GM19035 (cell line): ENCODE data around the gene RRAD.
"Not testable (repeated sequence)": the region's sequence is repeated elsewhere in the genome, so short reads cannot be mapped to it uniquely, and the experiment has no call there.

Source experiments
- ATAC-seq: cut with Tn5 transposase; IDR thresholded peaks from one replicate; pipeline ENCODE4 v1.9.1; 2021; ENCODE audit not compliant: unreplicated experiment

Gene RRAD

DNA sequence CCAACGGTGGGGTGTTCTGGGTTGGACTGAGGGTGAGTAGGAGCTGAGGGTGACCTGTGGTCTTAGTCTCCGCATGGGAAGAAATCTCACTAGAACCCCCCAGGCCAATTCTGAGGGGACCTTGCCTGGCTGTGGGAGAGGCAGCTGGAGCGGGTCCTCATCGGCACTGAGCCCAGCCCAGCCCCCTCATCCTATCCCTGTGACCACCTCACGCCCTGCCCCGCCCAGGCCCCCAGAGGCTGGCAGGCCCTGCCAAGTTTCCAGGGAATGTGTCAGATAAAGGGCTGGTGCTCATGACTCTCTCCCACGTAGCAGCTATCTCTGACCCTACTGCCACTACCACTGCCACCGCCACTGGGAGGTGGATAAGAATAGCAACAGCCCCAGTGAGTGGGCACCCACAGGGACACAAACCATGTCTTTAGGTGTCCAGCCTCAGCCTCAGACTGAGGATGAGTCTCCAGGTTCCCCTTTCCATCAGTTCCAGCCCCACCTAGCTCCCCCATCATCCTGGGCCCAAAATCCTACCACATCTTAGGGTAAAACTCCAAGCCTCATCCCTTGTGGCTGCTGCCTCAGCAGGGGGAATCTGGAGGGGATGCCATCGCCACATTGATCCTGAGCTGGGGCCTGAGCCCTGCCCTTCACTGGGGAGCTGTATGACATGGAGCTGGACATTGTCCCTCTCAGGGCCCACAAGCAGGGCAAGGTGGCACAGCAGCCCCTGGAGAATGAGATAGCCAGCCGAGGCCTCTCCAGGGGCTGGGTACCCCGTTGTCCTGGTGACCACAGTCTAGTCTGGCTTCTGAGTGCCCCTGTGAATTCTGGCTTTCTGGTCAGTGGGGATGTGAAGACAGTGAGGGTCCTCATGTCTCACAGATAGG lies 21.5 kb downstream of the RRAD start:
- no peak for ATAC-seq

DNA sequence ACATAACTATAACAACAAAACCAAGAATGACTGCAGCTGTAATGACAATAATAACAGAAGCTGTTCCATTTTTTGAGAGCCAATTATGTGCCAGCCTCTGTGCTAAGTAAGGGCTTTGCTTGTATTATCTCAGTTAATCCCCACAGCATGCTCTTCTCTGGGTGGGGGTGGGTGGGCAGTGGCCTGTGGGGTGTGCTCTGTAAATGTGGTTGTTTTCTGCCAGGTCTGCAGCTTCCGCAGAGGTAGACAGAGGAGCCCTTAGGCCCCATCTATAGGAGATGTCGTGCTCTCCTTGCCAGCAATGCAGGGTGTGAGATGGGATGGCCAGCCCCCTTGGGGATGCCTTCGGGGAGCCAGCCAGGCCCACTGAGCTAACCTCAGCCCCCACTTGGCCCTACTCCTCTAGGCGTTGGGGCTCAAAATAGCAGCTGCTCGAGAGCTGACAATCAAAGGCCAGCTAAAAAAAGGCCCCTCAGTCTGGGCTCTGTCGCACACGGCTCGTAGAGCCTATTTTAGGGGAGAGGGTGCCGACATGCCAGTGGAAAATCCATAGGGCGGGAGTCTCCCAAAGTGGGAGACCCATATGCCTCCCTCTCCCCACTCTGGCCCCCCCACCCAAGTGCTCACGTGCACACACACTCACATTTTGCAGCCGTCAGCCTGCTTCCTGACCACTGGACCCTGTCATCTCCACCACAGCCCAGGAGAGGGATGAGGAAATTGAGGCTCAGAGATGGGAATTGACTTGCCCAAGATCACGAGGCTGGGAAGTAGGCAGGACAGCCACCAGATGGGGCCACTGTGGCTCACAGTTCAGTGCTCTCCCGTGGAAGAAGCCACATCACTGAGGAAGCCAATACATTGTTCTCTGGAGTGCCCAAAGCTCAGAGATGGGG lies 22.4 kb downstream of the RRAD start:
- no peak for ATAC-seq

DNA sequence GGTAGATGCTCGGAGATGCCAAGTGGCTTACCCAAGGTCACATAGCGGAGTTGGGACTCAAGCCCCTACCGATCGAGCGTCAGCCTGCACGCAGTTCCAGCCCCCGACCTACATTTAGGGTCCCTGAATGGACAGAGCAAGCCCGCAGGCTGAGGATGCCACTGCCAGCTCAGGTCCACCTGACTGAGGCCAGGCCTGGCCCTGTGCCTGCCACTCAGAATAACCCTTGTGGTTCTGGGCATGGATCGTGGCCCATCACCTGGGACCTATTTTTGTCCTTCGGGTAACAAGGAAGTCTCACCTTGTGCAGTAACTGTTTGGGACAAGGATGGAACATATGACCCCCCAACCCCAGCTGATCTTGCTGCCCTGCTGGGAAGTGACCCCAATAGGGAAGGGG lies 23.7 kb downstream of the RRAD start:
- ATAC-seq = no peak

DNA sequence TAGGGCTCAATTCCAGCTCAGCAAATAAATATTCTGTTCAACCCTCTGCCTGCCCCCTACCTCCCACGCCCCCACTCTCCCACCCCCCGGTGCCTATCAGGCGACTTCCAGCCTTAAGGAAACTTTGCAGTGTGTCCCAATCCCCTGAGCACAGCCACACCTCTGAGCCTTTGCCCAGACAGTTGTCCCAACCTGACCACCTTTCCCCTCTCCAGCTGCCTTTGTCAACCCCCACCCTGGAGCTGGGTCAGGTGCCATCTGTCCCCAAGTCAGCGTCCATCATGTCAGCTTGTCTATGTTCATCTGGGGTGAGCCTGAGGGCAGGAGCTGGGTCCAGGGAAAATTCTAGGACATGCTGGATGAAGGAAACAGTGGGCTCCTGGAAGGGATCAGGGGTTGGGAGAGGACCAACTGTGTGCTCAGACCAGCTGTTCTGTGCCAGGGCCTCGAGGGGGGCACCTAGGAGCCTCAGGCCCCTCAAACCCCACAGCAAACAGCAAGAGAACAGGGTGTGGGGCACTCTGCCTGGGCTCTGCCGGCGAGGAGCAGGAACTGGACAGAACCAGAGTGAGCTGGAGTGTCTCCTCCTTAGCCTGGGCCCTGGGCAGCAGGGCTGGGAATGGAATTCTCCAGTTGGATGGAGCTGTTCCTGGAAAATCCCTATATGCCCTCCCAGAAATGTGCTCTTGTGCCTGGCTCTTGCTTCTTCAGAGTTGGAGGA lies 24.5 kb downstream of the RRAD start:
- ATAC-seq = no peak

DNA sequence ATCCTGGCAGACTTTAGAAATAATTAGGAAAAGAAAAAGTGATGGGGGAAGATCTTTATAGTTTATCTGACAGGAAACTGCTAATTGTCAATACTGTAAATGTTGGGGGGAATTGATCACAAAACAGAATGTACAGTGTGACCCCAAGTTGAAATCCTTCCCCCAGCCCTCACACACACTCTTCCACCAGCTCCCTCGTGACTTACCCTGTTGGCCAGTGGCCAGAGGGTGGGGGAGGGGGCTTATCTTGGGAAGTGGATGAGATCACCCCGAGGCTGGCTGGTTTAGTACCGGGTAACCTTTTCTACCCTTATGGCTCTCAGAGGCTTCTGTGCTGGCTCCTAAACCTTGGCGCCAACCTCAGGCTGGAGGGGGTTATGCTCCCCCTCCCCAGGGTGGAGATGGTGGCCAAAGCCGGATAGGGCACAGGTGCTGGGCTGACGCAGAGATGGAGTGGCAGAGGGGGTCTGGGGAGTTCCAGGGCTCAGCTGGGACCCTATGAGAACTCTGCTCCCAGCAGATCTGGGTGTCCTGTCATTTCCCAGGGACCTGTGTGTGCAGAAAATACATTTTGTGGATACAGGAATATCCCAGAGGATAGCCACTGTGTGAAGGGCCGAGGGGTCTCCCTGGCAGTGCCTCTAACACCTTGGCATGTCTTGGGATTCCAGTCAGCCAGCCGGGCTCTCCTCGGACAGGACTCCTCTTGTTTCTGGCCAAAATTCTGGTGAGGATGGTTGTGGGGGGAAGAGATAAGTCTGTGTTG lies 25.2 kb downstream of the RRAD start:
- no peak for ATAC-seq

DNA sequence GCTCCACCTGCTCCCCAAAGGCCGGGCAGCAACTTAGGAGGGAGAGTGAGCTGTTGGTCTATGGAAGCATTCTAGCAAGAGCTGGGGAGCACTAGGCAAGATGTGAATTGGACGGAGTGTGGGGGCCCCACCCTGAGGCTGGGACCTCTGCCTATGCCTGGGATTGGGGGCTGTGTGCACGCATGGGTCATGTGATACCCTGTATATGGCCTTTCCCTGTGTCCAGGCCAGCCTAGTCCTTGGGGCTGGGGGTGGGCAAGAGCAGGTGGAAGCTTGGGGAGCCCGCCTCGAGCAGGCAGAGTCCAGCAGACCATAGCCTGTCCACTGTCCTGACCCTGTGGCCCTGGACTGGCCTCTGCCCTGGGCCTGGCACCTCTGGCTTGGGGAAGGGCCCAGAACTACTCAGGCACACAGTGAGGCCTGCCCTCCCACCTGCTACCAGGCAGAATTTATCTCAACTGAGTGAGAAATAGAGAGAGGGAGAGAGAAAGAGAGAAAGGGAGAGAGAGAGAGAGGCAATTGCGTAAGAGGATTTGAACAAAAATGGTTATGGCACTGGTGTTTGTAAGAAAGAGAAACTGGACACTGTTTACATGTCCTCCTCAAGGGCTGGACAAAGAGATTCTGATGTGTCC lies 25.9 kb downstream of the RRAD start:
- no peak for ATAC-seq

DNA sequence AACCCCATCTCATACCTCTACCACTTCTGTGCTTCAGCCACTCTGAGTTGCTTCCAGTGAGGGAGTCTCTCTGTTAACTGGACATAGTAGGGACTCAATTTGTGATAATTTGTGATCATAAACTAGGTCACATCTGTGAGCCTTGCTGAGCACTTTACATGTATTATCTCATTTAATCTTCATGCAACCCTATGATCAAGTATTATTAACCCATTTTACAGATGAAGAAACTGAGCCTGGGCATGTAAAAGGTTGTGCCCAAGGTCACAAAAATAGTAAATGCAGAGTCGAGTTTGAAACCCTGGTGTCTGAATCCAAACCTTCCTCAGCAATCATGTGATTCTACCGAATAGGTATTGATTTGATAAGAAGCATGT lies 26.4 kb downstream of the RRAD start:
- ATAC-seq = no peak

DNA sequence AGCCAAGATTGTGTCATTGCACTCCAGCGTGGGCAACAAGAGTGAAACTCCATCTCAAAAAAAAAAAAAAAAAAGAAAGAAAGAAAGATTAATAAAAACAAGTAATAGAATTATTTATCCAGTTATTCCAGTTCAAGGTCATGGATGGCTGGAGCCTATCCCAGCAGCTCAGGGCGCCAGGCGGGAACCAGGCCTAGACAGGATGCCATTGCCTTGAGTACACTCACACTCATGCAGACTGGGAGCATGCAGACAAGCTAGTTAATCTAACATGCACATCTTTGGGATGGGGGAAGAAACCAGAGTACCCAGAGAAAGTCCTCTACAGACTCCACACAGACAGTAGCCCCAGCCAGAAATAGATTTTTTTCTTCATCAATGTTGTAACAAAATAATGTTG lies 27.1 kb downstream of the RRAD start:
- ATAC-seq = no peak

DNA sequence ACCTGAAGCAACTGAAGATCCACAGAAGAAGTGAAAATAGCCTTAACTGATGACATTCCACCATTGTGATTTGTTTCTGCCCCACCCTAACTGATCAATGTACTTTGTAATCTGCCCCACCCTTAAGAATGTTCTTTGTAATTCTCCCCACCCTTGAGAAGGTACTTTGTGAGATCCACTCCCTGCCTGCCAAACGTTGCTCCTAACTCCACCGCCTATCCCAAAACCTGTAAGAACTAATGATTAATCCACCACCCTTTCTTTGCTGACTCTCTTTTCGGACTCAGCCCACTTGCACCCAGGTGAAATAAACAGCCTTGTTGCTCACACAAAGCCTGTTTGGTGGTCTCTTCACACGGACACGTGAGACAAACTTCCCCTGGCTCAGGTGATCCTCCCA lies 28.7 kb downstream of the RRAD start:
- ATAC-seq = not testable (repeated sequence)

DNA sequence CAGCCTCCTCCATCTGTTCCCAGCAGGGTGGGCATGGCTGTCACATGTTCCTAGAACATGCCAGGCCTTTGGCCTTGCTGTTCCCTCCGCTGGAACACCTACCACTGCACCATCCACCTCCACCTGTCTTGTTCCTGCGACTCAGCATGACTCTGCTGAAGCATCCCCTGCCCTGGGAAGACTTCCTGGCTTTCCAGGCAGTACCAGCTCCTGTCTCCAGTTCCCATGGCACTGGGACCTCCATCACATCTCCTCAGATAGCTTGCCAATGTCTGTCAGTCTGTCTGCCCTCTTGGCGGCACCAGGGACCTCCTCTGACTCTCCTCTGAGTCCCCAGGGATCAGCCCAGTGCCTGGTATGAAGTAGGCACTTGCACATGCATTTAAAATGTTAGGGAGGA lies 29.3 kb downstream of the RRAD start:
- no peak for ATAC-seq

DNA sequence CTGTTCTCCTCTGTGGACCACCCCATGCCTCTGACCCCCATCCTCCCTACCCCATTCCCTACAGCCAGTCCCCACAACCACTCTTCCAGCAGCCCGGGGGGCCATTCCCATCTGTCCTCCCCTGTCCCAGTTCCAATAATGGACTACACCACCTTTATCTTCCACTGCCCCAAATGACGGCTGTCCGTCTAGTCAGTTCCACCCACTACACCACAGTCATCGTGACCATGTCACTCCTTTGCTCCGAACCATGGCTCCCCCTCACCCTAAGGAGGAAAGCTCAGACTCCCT lies 29.7 kb downstream of the RRAD start:
- no peak for ATAC-seq

DNA sequence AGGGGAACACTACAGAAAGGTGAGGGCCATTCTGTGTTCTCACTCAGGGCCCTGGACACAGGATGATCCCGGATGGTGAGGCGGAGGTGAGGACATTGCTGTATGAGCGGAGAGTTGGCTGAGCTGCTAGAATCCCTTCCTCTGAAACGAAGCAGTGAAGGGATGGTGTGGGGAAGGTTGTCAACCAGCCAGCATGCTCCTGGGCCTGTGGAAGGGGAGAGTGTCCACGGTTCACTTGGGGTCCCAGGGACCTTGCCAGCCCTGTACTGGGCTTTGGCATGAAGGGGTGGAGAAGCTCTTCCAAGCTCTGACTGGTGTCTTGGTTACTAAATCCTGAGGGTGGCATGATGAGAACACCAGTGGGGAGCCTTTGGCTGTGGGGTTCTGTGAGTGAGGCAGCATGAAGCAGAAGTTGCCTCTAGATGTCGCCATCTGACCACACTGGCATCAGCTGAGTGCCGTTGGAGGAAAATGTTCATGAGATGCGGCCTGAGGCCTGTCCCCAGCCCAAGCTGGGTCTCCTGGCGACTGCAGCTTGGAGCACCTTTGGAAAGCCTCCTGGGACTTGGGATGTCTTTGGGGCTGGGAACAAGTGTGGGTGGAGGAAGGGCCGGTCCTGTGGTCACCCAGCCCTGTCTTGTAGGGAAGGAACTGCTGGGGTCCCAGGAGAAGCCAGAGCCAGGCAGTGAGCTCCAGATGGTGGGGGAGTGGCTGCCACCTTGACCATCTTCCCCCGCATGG lies 30.2 kb downstream of the RRAD start:
- ATAC-seq = no peak

DNA sequence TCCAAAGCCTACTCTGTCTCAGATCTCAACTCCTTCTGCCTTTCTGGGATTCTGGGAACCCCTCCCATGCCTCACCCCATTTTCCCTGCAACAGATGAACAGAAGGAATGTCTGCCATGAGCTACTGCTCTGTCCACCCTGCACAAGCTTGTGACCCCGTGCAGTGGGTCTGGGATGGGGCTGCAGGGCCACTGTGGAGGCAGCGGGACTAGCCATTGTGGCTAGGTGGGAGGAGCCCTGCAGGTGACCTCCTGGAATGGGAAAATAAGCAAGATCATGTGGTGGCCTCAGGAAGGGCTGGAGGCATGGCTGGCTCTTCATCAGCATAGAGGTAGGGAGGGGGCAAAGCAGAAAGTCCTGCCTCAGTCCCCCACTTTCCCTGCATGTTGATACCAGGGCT lies 31.3 kb downstream of the RRAD start:
- no peak for ATAC-seq

DNA sequence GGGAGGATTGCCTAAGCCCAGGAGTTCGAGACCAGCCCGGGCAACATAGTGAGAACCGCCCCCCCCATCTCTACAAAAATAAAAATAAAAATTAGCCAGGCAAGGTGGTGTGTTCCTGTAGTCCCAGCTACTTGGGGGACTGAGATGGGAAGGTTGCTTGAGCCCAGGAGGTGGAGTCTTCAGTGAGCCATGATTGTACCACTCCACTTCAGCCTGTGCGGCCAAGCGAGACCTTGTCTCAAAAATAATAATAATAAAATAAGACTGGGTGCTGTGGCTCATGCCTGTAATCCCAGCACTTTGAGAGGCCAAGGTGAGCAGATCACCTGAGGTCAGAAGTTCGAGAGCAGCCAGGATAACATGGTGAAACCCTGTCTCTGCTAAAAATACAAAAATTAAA lies 33.5 kb downstream of the RRAD start:
- no peak for ATAC-seq

DNA sequence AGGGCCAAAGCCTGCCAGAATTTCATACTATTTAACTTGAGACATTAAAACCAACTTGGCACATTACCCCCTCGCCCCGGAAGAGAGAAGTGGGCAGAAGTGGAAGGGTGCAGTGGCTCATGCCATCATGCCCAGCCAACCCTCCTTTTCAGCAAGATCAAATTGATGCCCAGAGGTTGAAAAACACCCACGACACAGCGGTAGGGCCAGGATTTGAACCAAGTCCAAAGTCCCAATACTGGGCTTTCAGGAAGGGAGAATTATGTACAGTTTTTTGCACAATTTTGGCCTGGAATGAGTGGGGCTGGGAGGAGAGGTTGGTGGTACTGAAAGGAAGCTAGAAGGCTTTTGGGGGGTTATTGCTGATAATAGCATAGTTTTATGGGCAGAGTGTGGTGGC lies 34.0 kb downstream of the RRAD start:
- ATAC-seq = no peak

DNA sequence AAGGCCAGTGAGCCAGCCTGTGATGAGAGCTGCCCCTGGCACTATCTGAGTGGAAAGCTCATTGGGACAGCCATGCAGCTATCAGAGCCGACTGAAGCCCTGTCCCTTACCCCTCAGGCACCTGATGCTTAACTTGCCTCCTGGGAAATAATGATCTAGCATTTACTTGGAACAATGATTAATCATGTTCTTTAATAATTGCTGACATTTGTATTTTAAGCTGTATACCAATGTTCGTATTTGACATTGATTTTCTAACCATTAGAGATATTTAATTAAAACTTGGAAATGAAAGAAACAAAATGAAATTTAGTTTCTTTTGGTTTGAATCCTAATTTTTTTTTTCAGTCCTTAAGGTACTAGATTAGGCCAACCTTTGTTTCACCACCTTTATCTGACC lies 34.5 kb downstream of the RRAD start:
- no peak for ATAC-seq

DNA sequence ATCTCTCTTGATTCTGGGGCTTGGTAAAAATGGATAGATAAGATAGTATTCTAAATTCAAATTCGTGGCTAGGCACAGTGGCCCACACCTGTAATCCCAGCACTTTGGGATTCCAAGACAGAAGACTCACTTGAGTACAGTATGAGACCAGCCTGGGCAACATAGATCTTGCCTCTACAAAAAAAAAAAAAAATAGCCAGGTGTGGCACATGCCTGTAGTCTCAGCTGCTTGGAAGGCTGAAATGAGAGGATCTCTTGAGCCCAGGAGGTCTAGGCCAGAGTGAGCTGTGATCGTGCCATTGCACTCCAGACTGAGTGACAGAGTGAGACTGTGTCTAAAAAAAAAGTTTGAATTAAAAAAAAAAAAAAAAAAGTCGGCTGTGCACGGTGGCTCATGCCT lies 35.7 kb downstream of the RRAD start:
- ATAC-seq = no peak

DNA sequence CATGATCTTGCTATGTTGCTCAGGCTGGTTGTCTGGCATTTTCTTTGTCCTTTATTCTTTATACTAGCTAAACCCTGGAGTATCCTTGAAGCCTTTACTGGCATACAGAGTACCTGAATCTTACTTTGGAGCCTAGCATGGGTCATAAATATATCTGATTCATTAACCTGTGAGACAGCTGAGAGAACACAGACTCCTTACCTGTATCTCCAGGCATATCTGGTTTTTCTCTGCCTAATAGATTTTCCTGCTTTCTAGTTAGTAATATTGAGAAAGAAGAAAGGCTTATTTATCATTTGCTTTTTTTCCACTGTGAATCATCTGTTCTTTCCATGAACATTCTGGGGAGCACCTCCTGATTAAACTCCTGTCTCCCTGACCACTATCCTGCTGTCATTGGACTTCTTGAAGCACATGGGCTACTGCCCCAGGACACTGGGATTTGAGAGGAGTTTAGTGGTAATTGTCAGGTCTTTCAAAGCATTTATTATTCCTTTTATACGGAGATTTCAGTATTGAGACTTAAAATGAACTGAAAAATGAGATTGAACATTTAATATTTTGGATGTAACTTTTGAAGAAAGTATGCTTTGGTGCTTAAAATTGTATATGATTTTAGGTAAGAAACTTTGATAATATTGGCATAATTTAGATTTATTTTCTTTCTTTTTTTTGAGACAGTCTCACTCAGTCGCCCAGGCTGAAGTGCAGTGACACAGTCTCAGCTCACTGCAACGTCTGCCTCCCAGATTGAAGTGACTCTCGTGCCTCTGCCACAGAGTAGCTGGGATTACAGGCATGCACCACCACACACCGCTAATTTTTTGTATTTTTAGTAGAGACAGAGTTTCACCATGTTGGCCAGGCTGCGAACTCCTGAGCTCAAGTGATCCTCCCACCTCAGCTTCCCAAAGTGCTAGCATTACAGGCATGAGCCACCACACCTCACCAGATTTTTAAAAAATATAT lies 36.4 kb downstream of the RRAD start:
- ATAC-seq = no peak

DNA sequence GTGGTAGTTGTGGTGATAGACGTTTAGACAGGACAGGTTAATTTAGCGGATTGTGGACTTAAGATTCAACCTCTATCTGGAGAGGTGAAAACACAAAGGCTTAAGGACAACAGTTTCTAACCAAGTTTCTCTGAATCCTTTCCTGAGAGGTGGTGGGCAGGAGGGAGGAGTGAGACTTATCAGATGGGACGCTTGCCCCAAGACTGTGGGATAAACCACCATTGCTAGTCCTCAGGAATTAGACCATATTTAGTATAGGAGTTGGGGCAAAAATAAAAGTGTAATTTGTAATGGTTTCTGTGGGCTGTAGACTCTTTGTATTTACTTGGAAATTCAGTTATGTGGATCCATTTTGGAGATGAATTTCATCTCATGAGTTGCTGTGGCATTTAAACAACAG lies 38.4 kb downstream of the RRAD start:
- ATAC-seq = no peak
